ENCODE data around the gene ETV5. TPM values are rescaled to one million over a fixed set of nuclear protein-coding genes. Genes with fewer than 3 reads are reported as not detected.
"Not testable (repeated sequence)": the region's sequence is repeated elsewhere in the genome, so short reads cannot be mapped to it uniquely, and the experiment has no call there.

Gene ETV5
- total and polyA plus RNA-seq, 3 experiments from 2014 or later, result 1.0 to 1.3 TPM; not detected in 1

GRCh38 chr3:186021250-186021649, 87.6 kb downstream of the ETV5 start:
- H3K4me1 Mint-ChIP-seq; H3K27me3 ChIP-seq (ENCODE audit: insufficient read depth, low read length, poor library complexity, severe bottlenecking); CTCF ChIA-PET; H3K4me3 Mint-ChIP-seq; H3K36me3 Mint-ChIP-seq; H3K36me3 ChIP-seq (ENCODE audit: insufficient read depth, low read length); H3K4me3 ChIP-seq (ENCODE audit: low read length); POLR2A ChIA-PET; H3K27ac ChIP-seq (ENCODE audit: low read depth, low read length); H3K9me3 ChIP-seq (ENCODE audit: low read length); H3K4me1 ChIP-seq (ENCODE audit: insufficient read depth, low read length); H3K27ac Mint-ChIP-seq; H3K9me3 Mint-ChIP-seq; DNase-seq: not testable (repeated sequence)
- H3K27me3 Mint-ChIP-seq, result peaks cover 9 to 27% of the 10 kb centered on the region in 2 donors

- H3K27ac Mint-ChIP-seq; H3K36me3 Mint-ChIP-seq; H3K9me3 ChIP-seq (ENCODE audit: low read length); H3K4me3 ChIP-seq (ENCODE audit: low read length); H3K4me1 ChIP-seq (ENCODE audit: insufficient read depth, low read length); DNase-seq; H3K9me3 Mint-ChIP-seq; H3K27ac ChIP-seq (ENCODE audit: low read depth, low read length); H3K4me3 Mint-ChIP-seq; H3K27me3 ChIP-seq (ENCODE audit: insufficient read depth, low read length, poor library complexity, severe bottlenecking); H3K36me3 ChIP-seq (ENCODE audit: insufficient read depth, low read length); POLR2A ChIA-PET; H3K4me1 Mint-ChIP-seq; CTCF ChIA-PET: not testable (repeated sequence)
- peaks cover 9 to 31% of the 10 kb centered on the region in 2 donors for H3K27me3 Mint-ChIP-seq
These were observed 89.6 kb downstream of the ETV5 start for GRCh38 chr3:186019288-186019687.

- Mint-ChIP-seq H3K27ac (no peak overlapping the region), H3K4me3 (no peak overlapping the region), H3K9me3 (no peaks in the 10 kb centered on the region), H3K4me1 (no peaks in the 10 kb centered on the region), H3K27me3 (peaks cover 11 to 45% of the 10 kb centered on the region in 2 donors), H3K36me3 (no peaks in the 10 kb centered on the region)
- ChIA-PET POLR2A (no interaction called here), CTCF (no interaction called here)
- H3K9me3 ChIP-seq (ENCODE audit: low read length), result no peaks in the 10 kb centered on the region
- H3K36me3 ChIP-seq (ENCODE audit: insufficient read depth, low read length), result no peaks in the 10 kb centered on the region
- DNase-seq, result no peak
- no peak overlapping the region for H3K27ac ChIP-seq (ENCODE audit: low read depth, low read length)
- no peak overlapping the region for H3K4me3 ChIP-seq (ENCODE audit: low read length)
- no peaks in the 10 kb centered on the region for H3K27me3 ChIP-seq (ENCODE audit: insufficient read depth, low read length, poor library complexity, severe bottlenecking)
- H3K4me1 ChIP-seq (ENCODE audit: insufficient read depth, low read length), result no peaks in the 10 kb centered on the region
These were observed 94.0 kb downstream of the ETV5 start for GRCh38 chr3:186014866-186015265.

- Histone ChIP-seq H3K4me1 (ENCODE audit: insufficient read depth, low read length) (no peaks in the 10 kb centered on the region), H3K27me3 (ENCODE audit: insufficient read depth, low read length, poor library complexity, severe bottlenecking) (no peaks in the 10 kb centered on the region), H3K36me3 (ENCODE audit: insufficient read depth, low read length) (no peaks in the 10 kb centered on the region), H3K9me3 (ENCODE audit: low read length) (no peaks in the 10 kb centered on the region), H3K4me3 (ENCODE audit: low read length) (no peak overlapping the region), H3K27ac (ENCODE audit: low read depth, low read length) (no peak overlapping the region)
- H3K4me1 Mint-ChIP-seq, result no peaks in the 10 kb centered on the region
- POLR2A ChIA-PET, result no interaction called here
- peaks cover 4 to 45% of the 10 kb centered on the region in 2 donors for H3K27me3 Mint-ChIP-seq
- no peaks in the 10 kb centered on the region for H3K9me3 Mint-ChIP-seq
- DNase-seq, result no peak
- CTCF ChIA-PET, result no interaction called here
- H3K4me3 Mint-ChIP-seq, result no peak overlapping the region
- H3K27ac Mint-ChIP-seq, result no peak overlapping the region
- H3K36me3 Mint-ChIP-seq, result no peaks in the 10 kb centered on the region
These were observed 95.6 kb downstream of the ETV5 start for GRCh38 chr3:186013312-186013711.

- H3K4me3 ChIP-seq (ENCODE audit: low read length), result no peak overlapping the region
- no peak overlapping the region for H3K4me3 Mint-ChIP-seq
- H3K36me3 ChIP-seq (ENCODE audit: insufficient read depth, low read length), result no peaks in the 10 kb centered on the region
- H3K9me3 Mint-ChIP-seq, result peaks cover 0 to under 1% (median 0%) of the 10 kb centered on the region in 5 donors
- no peak for DNase-seq
- ChIA-PET POLR2A (no interaction called here), CTCF (no interaction called here)
- no peaks in the 10 kb centered on the region for H3K27me3 ChIP-seq (ENCODE audit: insufficient read depth, low read length, poor library complexity, severe bottlenecking)
- H3K4me1 ChIP-seq (ENCODE audit: insufficient read depth, low read length), result no peaks in the 10 kb centered on the region
- no peak overlapping the region for H3K27ac ChIP-seq (ENCODE audit: low read depth, low read length)
- no peaks in the 10 kb centered on the region for H3K9me3 ChIP-seq (ENCODE audit: low read length)
- H3K27me3 Mint-ChIP-seq, result peaks cover 3 to 40% of the 10 kb centered on the region in 2 donors
- H3K4me1 Mint-ChIP-seq, result no peaks in the 10 kb centered on the region
- H3K27ac Mint-ChIP-seq, result no peak overlapping the region
- H3K36me3 Mint-ChIP-seq, result no peaks in the 10 kb centered on the region
These were observed 96.8 kb downstream of the ETV5 start for GRCh38 chr3:186012137-186012536.

GRCh38 chr3:186004671-186005070, 104.2 kb downstream of the ETV5 start:
- H3K4me1 Mint-ChIP-seq, result no peaks in the 10 kb centered on the region
- POLR2A ChIA-PET, result no interaction called here

GRCh38 chr3:186004209-186004608, 104.7 kb downstream of the ETV5 start:
- Histone ChIP-seq H3K4me3 (ENCODE audit: low read length) (no peak overlapping the region), H3K4me1 (ENCODE audit: insufficient read depth, low read length) (no peaks in the 10 kb centered on the region), H3K36me3 (ENCODE audit: insufficient read depth, low read length) (no peaks in the 10 kb centered on the region), H3K27ac (ENCODE audit: low read depth, low read length) (no peak overlapping the region), H3K27me3 (ENCODE audit: insufficient read depth, low read length, poor library complexity, severe bottlenecking) (no peaks in the 10 kb centered on the region), H3K9me3 (ENCODE audit: low read length) (no peaks in the 10 kb centered on the region)
- DNase-seq, result no peak
- ChIA-PET CTCF (no interaction called here), POLR2A (no interaction called here)
- H3K36me3 Mint-ChIP-seq, result no peaks in the 10 kb centered on the region
- H3K4me1 Mint-ChIP-seq, result no peaks in the 10 kb centered on the region
- no peak overlapping the region for H3K4me3 Mint-ChIP-seq
- peaks cover 0 to 4% (median 2%) of the 10 kb centered on the region in 5 donors for H3K9me3 Mint-ChIP-seq
- no peak overlapping the region for H3K27ac Mint-ChIP-seq
- H3K27me3 Mint-ChIP-seq, result peaks cover 13 to 35% of the 10 kb centered on the region in 2 donors

More at GRCh38 chr3:186004671-186005070, 104.2 kb downstream of the ETV5 start:
- Histone ChIP-seq H3K27me3 (ENCODE audit: insufficient read depth, low read length, poor library complexity, severe bottlenecking) (no peaks in the 10 kb centered on the region), H3K36me3 (ENCODE audit: insufficient read depth, low read length) (no peaks in the 10 kb centered on the region), H3K9me3 (ENCODE audit: low read length) (no peaks in the 10 kb centered on the region), H3K4me1 (ENCODE audit: insufficient read depth, low read length) (no peaks in the 10 kb centered on the region), H3K4me3 (ENCODE audit: low read length) (no peak overlapping the region), H3K27ac (ENCODE audit: low read depth, low read length) (no peak overlapping the region)
- no peak for DNase-seq
- Mint-ChIP-seq H3K36me3 (no peaks in the 10 kb centered on the region), H3K4me3 (no peak overlapping the region), H3K27ac (no peak overlapping the region), H3K9me3 (peaks cover 0 to 4% (median 2%) of the 10 kb centered on the region in 5 donors), H3K27me3 (peaks cover 13 to 35% of the 10 kb centered on the region in 2 donors)
- CTCF ChIA-PET, result interaction anchor here (1.0 kb wide), 1 partner anchor 610 kb away, joined by 3 read pairs; no protein-coding TSS in a partner anchor

- H3K27me3 Mint-ChIP-seq, result peaks cover 13 to 35% of the 10 kb centered on the region in 2 donors
- DNase-seq, result no peak
- ChIA-PET POLR2A (no interaction called here), CTCF (no interaction called here)
- no peaks in the 10 kb centered on the region for H3K36me3 ChIP-seq (ENCODE audit: insufficient read depth, low read length)
- no peaks in the 10 kb centered on the region for H3K4me1 Mint-ChIP-seq
- H3K4me3 Mint-ChIP-seq, result no peak overlapping the region
- no peaks in the 10 kb centered on the region for H3K4me1 ChIP-seq (ENCODE audit: insufficient read depth, low read length)
- H3K27me3 ChIP-seq (ENCODE audit: insufficient read depth, low read length, poor library complexity, severe bottlenecking), result no peaks in the 10 kb centered on the region
- no peaks in the 10 kb centered on the region for H3K9me3 ChIP-seq (ENCODE audit: low read length)
- H3K9me3 Mint-ChIP-seq, result peaks cover 0 to 4% (median 2%) of the 10 kb centered on the region in 5 donors
- no peak overlapping the region for H3K4me3 ChIP-seq (ENCODE audit: low read length)
- H3K27ac ChIP-seq (ENCODE audit: low read depth, low read length), result no peak overlapping the region
- no peak overlapping the region for H3K27ac Mint-ChIP-seq
- H3K36me3 Mint-ChIP-seq, result no peaks in the 10 kb centered on the region
These were observed 105.3 kb downstream of the ETV5 start for GRCh38 chr3:186003610-186004009.
